ENCODE results near the gene MTFP1.
"Not testable (repeated sequence)": the region's sequence is repeated elsewhere in the genome, so short reads cannot be mapped to it uniquely, and the experiment has no call there.

The MTFP1 gene

GRCh38 chr22:30426388-30427353 is 1.1 kb downstream of the MTFP1 start:
- no peak for DNase-seq

DNA sequence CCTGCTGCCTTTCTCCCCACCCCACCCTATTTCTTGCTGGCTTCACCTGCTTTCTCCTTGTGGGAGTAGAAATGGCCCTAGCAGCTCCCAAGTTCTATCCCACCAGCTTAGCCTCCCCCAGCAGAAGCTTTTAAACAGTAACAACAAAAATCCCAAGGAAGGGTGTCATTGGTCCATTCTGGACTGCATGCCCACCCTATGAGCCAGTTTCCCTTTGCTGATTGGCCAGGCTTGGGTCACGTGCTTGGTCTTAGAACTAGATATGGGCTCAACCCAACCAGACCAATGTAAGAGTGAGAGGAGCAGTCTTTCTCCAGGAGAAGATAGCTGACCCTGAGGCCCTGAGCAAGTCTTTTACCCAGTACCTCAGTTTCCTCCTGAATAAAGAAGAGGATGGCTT is 2.3 kb downstream of the MTFP1 start:
- DNase-seq = no peak

DNA sequence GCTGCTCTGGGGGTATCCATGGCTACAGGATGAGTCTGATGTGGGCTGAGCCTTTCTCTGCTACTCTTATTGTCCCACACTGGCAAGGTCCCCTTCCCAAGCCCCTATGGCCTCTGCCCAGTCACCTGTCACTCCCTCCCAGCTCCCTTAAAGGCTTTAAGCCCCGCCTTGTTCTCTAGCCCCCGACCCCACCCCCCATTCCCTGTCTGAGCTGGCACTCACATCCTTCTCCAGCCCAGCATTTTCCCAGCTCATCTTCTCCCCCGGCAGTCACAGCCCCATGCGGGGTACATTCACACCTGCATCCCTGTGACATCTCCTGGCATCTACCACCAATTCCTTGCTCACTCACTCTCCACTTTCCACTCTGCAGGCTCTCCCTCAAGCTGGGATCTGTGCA is 4.3 kb downstream of the MTFP1 start:
- DNase-seq = no peak

GRCh38 chr22:30430933-30431332 is 5.4 kb downstream of the MTFP1 start:
- no peak for DNase-seq

GRCh38 chr22:30432096-30432495 is 6.5 kb downstream of the MTFP1 start:
- DNase-seq = no peak

DNA sequence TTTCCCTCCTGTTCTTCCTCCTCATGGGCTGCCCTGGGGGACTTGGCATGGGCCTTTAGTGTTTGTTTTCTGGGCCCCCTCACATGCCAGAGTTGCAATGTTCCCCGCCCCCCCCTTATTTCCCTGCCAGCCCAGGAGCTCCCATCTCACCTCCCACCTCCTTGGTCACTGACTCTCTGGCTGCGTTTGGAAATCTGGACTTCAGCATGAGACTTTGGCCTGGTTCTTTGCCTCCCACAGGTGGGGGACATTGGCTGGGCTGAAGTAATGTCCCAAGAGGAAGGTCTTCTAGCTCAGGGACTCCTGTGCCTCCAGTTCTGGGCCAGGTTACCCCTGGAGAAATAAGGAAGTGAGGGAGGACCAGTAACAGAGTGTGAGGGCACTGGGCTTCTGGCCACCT is 7.0 kb downstream of the MTFP1 start:
- DNase-seq = no peak

- no peak for DNase-seq
Observed at GRCh38 chr22:30433227-30433626, 7.7 kb downstream of the MTFP1 start.

GRCh38 chr22:30433773-30434172 is 8.2 kb downstream of the MTFP1 start:
- DNase-seq = no peak

DNA sequence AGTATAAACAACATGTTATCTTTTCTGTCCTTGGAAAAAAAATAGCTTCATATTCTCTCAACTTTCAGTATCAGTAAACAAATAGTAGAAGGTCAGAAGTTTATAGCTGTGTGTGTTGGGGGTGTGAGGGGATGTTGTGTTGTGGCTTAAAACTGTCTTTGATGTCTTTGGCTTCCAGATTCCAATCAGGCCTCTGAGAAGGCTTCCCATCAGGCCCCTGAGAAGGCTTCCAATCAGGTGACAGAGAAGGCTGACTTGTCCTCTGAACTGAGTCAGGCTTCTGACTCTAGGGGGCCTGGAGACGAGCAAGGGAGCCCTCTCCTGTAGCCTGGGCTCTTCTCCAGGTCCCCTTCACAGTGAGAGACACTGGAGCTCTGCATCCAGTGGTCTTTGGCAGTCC is 9.3 kb downstream of the MTFP1 start:
- no peak for DNase-seq

DNA sequence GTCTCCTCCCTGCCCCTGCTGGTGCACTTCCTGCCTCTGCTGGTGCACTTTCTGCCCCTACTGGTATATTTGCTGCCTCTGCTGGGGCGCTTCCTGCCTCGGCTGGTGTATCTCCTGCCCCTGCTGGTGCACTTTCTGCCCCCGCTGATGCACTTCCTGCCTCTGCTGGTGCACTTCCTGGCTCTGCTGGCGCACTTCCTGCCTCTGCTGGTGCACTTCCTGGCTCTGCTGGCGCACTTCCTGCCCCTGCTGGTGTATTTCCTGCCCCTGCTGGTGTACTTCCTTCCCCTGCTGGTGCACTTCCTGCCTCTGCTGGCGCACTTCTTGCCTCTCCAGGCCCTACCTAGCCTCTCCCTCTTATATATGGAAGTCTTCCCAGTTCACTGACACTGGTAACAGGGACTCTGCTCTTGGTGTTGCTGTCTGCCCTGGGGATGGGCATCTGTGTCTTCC is 10.1 kb downstream of the MTFP1 start:
- no peak for DNase-seq

DNA sequence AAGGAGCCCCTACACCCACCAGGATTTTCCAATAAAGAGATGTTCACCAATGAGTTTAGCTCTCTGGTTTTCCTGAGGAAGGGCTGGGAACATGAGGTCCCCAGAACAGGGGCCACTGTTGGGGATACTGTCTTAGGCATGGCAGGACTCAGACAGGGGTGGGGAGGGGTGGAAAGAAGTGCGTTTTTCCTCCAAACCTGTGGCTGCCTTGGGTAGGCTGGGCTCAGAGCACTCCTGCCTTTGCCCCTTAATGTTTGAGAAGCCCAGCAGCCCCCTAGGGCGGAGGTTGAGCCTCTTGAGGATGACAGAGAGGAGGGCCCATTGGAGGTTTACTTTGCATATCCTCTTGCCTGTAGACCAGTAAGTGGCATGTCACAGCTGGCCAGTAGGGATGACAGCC is 10.6 kb downstream of the MTFP1 start:
- no peak for DNase-seq

GRCh38 chr22:30438559-30438958 is 13.0 kb downstream of the MTFP1 start:
- no peak for DNase-seq

GRCh38 chr22:30439226-30439625 is 13.7 kb downstream of the MTFP1 start:
- no peak for DNase-seq

DNA sequence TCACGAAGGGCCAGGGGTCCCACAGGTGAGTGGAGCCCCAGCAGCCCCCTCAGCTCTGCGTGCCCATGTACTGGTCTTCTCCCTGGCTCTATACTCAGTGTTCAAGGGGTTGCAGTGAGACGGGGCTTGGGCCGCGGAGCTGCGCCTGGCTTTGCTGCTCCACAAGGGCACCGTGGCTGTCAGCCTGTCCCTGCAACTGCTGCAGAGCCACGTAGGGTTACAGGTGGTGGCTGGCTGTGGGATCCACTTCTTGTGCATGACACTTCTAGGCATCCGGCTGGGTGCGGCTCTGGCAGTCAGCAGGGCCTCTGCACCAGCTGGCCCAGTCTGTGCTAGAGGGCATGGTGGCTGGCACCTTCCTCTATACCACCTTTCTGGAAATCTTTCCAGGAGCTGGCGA is 14.3 kb downstream of the MTFP1 start:
- DNase-seq = no peak

GRCh38 chr22:30441088-30441487 is 15.5 kb downstream of the MTFP1 start:
- no peak for DNase-seq

DNA sequence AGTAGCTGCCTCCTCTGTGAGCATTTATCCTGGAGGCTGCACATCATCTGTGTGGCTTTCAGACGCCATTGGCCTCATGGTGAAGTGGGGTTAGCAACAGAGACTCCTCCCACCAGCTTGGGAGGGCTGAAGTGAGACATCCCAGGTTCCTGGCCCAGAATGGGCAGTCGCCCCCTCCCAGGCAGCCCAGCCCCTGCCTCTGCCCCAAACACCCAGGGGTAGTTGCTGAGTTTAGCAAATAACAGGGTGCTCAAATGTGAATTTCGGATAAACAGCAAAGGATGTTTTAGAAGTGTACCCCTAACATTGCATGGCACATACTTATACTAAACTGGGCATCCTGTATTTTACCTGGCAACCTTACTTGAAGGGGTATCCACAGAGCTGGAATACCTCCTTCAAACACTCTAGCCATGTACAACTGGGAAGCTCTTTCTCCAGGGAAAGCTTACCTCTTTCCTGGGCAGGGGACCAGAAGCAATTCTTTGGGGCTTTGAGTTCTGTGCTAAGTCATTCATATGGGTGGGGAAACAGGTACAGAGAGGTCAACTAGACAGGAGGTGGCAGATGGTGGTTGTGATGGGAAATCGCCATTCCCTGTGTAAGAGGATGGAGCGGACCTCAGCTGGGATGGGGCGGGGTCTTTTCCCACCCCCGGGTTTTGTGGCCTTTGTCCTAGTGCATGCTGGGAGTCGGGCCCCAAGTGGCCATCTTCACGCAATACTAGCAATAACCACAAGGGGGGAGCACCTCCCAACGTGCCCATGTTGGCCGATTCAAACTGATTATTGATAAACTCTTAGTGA is 19.3 kb downstream of the MTFP1 start:
- no peak for DNase-seq

GRCh38 chr22:30445438-30446145 is 20.0 kb downstream of the MTFP1 start:
- DNase-seq = no peak

DNA sequence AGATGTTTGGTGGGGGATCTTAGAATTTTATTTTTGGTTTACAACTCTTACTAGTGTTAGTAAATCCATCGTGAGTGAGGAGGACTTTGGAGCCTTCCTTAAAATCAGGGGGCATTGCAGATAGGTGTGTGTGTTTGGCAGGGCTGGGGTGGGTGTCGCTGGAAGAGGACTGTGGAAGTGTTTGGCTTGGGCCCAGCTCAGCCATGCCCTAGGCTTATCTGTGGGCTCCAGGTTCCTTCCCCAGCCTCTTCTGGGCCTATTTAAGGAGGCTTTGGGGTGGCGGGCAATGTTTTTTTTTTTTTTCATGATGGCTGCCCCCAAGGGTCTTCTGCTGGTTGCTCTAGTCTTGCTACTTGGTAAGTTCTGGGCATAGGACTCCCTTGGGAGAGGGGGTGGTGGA is 22.1 kb downstream of the MTFP1 start:
- no peak for DNase-seq

- not testable (repeated sequence) for DNase-seq
Observed at GRCh38 chr22:30451488-30451887, 25.9 kb downstream of the MTFP1 start.

- no peak for DNase-seq
Observed at GRCh38 chr22:30452861-30453260, 27.3 kb downstream of the MTFP1 start.

DNA sequence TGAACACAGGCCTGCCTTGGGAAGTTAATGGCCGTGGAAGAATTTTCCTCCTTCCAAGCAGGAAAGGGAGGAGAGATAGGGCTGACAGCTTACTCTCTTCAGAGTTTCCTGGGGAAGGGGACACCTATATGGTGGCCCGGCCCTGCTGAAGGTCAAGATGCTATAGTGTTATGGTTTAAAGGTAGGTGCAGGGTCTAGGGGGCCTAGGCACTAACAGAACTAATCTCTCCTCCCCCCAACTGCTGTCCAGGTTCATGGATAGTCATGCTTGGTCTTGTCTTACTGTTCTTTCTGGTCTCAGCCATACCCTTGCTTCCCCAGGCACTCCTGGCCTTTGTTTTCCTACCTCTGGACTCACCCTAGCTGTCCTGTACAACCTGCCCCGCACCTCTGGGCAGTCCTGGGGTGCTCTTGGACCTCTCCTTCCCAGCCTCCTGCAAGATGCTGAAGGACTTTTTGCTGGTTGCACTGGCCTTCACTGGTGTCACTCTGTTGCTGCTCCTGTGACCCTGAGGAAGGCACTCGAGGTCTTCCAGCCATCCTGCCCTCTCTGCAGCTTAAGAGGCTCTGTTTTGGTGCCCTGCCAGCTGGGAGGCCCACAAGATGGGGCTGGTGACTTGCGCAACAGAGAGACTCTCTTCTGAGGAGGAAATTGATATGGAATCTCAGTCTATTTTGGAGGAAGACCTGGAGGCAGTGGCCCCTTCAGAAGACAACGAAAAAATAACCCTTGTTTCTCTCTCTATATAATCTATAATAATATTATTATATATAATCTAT is 28.4 kb downstream of the MTFP1 start:
- no peak for DNase-seq

GRCh38 chr22:30455075-30455840 is 29.7 kb downstream of the MTFP1 start:
- DNase-seq = no peak

Measured in NCI-H2081 treated with DMSO at 0.1 percent for 48 hours (cell line).